CD4-positive, CD25-positive, alpha-beta regulatory T cell (primary cell): ENCODE results near the gene CYP4F2. TPM values are rescaled to one million over a fixed set of nuclear protein-coding genes. Genes with fewer than 3 reads are reported as not detected.
"Not testable (repeated sequence)": the region's sequence is repeated elsewhere in the genome, so short reads cannot be mapped to it uniquely, and the experiment has no call there.

Experiments
- ATAC-seq, 2 donors: fragments of 150-1000 bp; cut with Tn5 transposase; one replicate each; pipeline ENCODE4 v1.10.0; 2021; ENCODE audit warnings: low read depth in 2 of 2, moderate number of reproducible peaks in 2 of 2, moderate library complexity in 1 of 2
- DNase-seq, 3 donors: peaks; one replicate each; pipeline versions ENCODE4 v3.0.0 to v3.0.0-alpha.2; 2012 to 2022; ENCODE audit warnings: mixed read lengths in 1 of 3
- H3K27ac ChIP-seq: one replicate; pipeline ENCODE4 v1.7.0; 2013; ENCODE audit warnings: mild to moderate bottlenecking, low read length; ENCODE audit not compliant: insufficient read depth, poor library complexity, severe bottlenecking
- H3K27me3 ChIP-seq: one replicate; pipeline ENCODE4 v1.7.0; 2013; ENCODE audit warnings: low read length; ENCODE audit not compliant: control insufficient read depth, insufficient read depth
- H3K36me3 ChIP-seq: one replicate; pipeline ENCODE4 v1.7.0; 2013; ENCODE audit warnings: mild to moderate bottlenecking, low read length, moderate library complexity; ENCODE audit not compliant: control insufficient read depth, insufficient read depth
- H3K4me1 ChIP-seq: 2 replicates; pipeline ENCODE4 v1.7.0; 2013; ENCODE audit warnings: mild to moderate bottlenecking, low read length; ENCODE audit not compliant: insufficient read depth, control insufficient read depth, poor library complexity, severe bottlenecking
- H3K4me3 ChIP-seq: one replicate; pipeline ENCODE4 v1.7.0; 2013; ENCODE audit warnings: low read depth, mild to moderate bottlenecking, low read length, moderate library complexity
- H3K9me3 ChIP-seq, 2 experiments: 1 replicate in 1 of 2; 2 replicates in 1 of 2; pipeline ENCODE4 v1.7.0; 2013; ENCODE audit warnings: low read length in 2 of 2, mild to moderate bottlenecking in 1 of 2, moderate library complexity in 1 of 2; ENCODE audit not compliant: control insufficient read depth in 2 of 2
- H3K27ac Mint-ChIP-seq, 3 donors: one replicate each; pipeline ENCODE4 v1.8.0; 2020 to 2022; ENCODE audit warnings: mild to moderate bottlenecking in 3 of 3, mixed read lengths in 3 of 3, moderate library complexity in 2 of 3
- H3K27me3 Mint-ChIP-seq: one replicate; pipeline ENCODE4 v1.8.0; 2022; ENCODE audit warnings: mild to moderate bottlenecking, mixed read lengths
- H3K36me3 Mint-ChIP-seq: one replicate; pipeline ENCODE4 v1.8.0; 2020; ENCODE audit warnings: mixed read lengths
- H3K4me1 Mint-ChIP-seq, 4 donors: one replicate each; pipeline ENCODE4 v1.8.0; 2020 to 2022; ENCODE audit warnings: mixed read lengths in 4 of 4, mild to moderate bottlenecking in 1 of 4
- H3K4me3 Mint-ChIP-seq, 4 donors: one replicate each; pipeline ENCODE4 v1.8.0; 2020 to 2022; ENCODE audit warnings: mild to moderate bottlenecking in 4 of 4, mixed read lengths in 4 of 4, moderate library complexity in 3 of 4
- H3K9me3 Mint-ChIP-seq, 7 donors: one replicate each; pipeline ENCODE4 v1.8.0; 2020 to 2022; ENCODE audit warnings: mixed read lengths in 7 of 7, mild to moderate bottlenecking in 3 of 7, moderate library complexity in 2 of 7
- polyA plus RNA-seq, 4 donors: library from polyadenylated mRNA; unstranded; fragments of 300-500 nt; fragmentation: Illumina TruSeq; gene quantifications; one replicate each; pipeline ENCODE4 v1.2.3, GENCODE V29; 2021
- total RNA-seq: library from RNA; stranded (reverse); gene quantifications from one replicate; pipeline ENCODE4 v1.2.3, GENCODE V29; 2022

Gene CYP4F2
- total and polyA plus RNA-seq, 5 donors from 2014 or later = not detected

DNA sequence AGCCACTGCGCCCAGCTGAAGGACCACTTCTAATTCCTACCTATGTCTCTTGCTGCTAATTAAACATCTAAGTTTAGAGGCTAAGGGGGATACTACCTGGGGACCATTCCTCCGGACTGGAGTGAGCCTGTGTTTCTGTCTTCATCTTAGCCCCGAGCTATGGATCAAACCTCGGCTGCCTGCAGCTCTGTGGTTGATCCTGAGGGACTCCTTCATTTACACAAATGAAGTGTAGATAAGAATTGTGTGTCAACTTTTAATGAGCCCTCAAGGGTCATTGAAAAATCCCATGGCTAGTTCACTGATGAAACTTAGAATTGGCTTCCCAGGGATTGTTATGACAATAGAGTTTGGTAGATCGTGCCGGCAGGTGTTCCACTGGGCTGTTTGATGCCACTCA, 51.0 kb downstream of the CYP4F2 start:
- H3K36me3 Mint-ChIP-seq = no peaks in the 10 kb centered on the region
- Histone ChIP-seq H3K27me3 (no peaks in the 10 kb centered on the region), H3K27ac (no peak overlapping the region), H3K4me3 (no peak overlapping the region), H3K4me1 (peaks cover 27% of the 10 kb centered on the region), H3K9me3 (no peaks in the 10 kb centered on the region), H3K36me3 (no peaks in the 10 kb centered on the region)
- peaks cover 6 to 44% (median 26%) of the 10 kb centered on the region in 4 donors for H3K4me1 Mint-ChIP-seq
- no peaks in the 10 kb centered on the region for H3K9me3 Mint-ChIP-seq
- ATAC-seq (no peak), DNase-seq (no peak)
- peaks cover 4% of the 10 kb centered on the region for H3K27me3 Mint-ChIP-seq
- H3K4me3 Mint-ChIP-seq = no peak overlapping the region
- H3K27ac Mint-ChIP-seq = peak overlapping the region in 1 of 3 donors; percentile 73

DNA sequence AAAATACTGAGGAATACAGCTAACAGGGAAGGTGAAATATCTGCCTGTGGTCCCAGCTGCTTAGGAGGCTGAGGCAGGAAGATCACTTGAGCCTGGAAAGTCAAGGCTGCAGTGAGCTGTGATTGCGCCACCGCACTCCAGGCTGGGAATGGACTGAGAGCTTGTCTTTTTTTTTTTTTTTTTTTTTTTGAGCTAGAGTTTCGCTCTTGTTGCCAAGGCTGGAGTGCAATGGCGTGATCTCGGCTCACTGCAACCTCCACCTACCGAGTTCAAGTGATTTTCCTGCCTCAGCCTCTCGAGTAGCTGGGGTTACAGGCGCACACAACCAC, 54.0 kb downstream of the CYP4F2 start:
- not testable (repeated sequence) for H3K27ac ChIP-seq, ATAC-seq, H3K4me3 ChIP-seq, H3K9me3 Mint-ChIP-seq, H3K9me3 ChIP-seq, H3K27me3 Mint-ChIP-seq, H3K36me3 ChIP-seq, DNase-seq, H3K27me3 ChIP-seq, H3K36me3 Mint-ChIP-seq
- peaks cover 27% of the 10 kb centered on the region for H3K4me1 ChIP-seq
- Mint-ChIP-seq H3K4me3 (peak overlapping the region in 3 of 4 donors; percentile 26 to 64 (median 54)), H3K4me1 (peaks cover 6 to 49% (median 29%) of the 10 kb centered on the region in 4 donors), H3K27ac (peak overlapping the region; percentile 37 to 78 (median 65))

DNA sequence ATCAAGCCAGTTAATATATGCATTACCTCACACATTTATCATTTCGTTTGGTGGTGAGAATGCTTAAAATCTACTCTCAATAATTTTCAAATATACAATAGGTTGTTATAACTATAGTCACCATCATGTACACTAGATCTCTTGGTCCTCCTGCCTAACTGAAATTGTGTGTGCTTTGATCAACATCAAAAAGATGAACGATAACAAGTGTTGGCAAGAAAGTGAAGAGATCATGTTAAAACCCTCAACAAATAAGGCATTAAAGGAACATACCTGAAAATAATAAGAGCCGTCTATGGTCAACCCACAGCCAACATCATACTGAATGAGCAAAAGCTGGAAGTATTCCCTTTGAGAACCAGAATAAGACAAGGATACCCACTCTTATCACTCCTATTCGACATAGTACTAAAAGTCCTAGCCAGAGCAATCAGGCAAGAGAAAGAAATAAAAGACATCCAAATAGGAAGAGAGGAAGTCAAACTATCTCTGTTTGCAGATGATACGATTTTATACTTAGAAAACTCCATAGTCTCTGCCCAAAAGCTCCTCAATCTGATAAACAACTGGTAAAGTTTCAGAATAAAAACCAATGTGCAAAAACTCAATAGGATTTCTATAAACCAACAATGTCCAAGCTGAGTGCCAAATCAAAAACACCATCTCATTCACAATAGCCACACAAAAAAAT, 54.5 kb downstream of the CYP4F2 start:
- no peak overlapping the region for H3K27ac ChIP-seq
- DNase-seq (peak in 1 of 3 donors; percentile 29), ATAC-seq (no peak)
- Mint-ChIP-seq H3K4me3 (peak overlapping the region in 3 of 4 donors; percentile 26 to 64 (median 54)), H3K4me1 (peaks cover 6 to 53% (median 32%) of the 10 kb centered on the region in 4 donors), H3K36me3 (no peaks in the 10 kb centered on the region), H3K9me3 (no peaks in the 10 kb centered on the region), H3K27ac (peak overlapping the region; percentile 37 to 78 (median 65)), H3K27me3 (no peaks in the 10 kb centered on the region)
- H3K27me3 ChIP-seq = no peaks in the 10 kb centered on the region
- peaks cover 27% of the 10 kb centered on the region for H3K4me1 ChIP-seq
- no peak overlapping the region for H3K4me3 ChIP-seq
- H3K9me3 ChIP-seq = no peaks in the 10 kb centered on the region
- H3K36me3 ChIP-seq = no peaks in the 10 kb centered on the region

DNA sequence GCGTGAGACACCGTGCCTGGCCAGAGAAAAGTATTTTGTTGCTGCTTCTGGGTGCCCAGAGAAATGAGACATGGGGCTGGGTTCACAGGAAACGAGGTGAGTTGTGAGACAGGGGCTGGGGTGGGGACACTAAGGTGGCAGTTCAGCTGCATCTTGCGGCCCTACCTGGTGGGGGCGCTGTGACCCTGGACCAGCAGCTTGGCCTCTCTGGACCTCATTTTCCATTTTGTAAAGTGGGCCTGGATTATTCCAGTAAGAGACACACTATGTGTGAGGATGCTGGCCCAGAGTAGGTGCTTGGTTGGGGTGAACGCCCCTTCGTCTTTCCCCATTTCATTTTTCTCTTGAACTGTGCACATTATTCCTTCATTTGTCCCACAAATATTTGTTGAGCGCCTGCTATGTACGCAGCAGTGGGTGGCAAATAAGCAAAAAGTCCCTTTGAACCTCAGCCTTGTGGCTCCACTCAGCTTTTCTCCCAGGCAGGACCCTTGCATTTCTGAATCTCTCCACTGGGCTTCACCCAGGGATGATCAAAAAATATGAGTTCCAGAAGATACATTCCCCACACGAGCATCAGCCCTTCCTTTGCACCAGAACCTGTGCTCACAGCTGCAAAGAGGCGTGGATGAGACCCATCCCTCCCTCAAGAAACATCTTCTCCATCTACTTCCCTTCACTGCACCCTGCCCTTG, 55.9 kb downstream of the CYP4F2 start:
- no peak for ATAC-seq
- no peaks in the 10 kb centered on the region for H3K36me3 ChIP-seq
- Mint-ChIP-seq H3K4me3 (peak overlapping the region in 2 of 4 donors; percentile 38 to 60), H3K27me3 (no peaks in the 10 kb centered on the region), H3K4me1 (peaks cover 11 to 63% (median 37%) of the 10 kb centered on the region in 4 donors), H3K9me3 (no peaks in the 10 kb centered on the region), H3K36me3 (no peaks in the 10 kb centered on the region), H3K27ac (no peak overlapping the region)
- H3K27me3 ChIP-seq = no peaks in the 10 kb centered on the region
- no peaks in the 10 kb centered on the region for H3K9me3 ChIP-seq
- peak in 1 of 3 donors; percentile 33 for DNase-seq
- H3K4me1 ChIP-seq = peaks cover 31% of the 10 kb centered on the region
- H3K4me3 ChIP-seq = no peak overlapping the region
- no peak overlapping the region for H3K27ac ChIP-seq

DNA sequence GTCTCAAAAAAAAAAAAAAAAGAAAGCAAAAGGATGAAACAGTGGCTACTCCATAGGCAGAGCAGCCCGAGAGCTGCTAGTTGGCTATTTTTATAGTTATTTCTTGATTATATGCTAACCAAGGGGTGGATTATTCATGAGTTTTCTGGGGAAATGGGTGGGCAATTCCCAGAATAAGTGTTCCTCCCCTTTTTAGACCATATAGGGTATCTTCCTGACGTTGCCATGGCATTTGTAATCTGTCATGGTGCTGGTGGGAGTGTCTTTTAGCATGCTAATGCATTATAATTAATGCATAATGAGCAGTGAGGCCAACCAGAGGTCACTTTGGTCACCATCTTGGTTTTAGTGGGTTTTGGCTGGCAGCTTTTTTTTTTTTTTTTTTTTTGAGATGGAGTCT, 57.0 kb downstream of the CYP4F2 start:
- Mint-ChIP-seq H3K4me3 (no peak overlapping the region), H3K27ac (no peak overlapping the region), H3K27me3 (peaks cover 6% of the 10 kb centered on the region), H3K9me3 (peaks cover 0 to 1% (median 0%) of the 10 kb centered on the region in 7 donors), H3K4me1 (peaks cover 14 to 60% (median 36%) of the 10 kb centered on the region in 4 donors), H3K36me3 (no peaks in the 10 kb centered on the region)
- Histone ChIP-seq H3K27ac (no peak overlapping the region), H3K36me3 (no peaks in the 10 kb centered on the region), H3K27me3 (no peaks in the 10 kb centered on the region), H3K4me3 (no peak overlapping the region), H3K9me3 (no peaks in the 10 kb centered on the region), H3K4me1 (peaks cover 37% of the 10 kb centered on the region)
- DNase-seq = no peak
- no peak for ATAC-seq

DNA sequence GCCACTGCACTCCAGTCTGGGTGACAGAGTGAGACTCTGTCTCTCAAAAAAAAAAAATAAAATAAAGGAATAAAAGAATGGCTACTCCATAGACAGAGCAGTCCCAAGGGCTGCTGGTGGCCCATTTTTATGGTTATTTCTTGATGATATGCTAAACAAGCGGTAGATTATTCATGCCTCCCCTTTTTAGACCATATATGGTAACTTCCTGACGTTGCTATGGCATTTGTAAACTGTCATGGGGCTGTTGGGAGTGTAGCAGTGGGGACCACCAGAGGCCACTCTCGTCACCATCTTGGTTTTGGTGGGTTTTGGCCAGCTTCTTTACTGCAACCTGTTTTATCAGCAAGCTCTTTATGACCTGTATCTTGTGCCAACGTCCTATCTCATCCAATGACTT, 58.0 kb downstream of the CYP4F2 start:
- not testable (repeated sequence) for DNase-seq
- H3K4me3 Mint-ChIP-seq = peak overlapping the region in 2 of 4 donors; percentile 33 to 43

DNA sequence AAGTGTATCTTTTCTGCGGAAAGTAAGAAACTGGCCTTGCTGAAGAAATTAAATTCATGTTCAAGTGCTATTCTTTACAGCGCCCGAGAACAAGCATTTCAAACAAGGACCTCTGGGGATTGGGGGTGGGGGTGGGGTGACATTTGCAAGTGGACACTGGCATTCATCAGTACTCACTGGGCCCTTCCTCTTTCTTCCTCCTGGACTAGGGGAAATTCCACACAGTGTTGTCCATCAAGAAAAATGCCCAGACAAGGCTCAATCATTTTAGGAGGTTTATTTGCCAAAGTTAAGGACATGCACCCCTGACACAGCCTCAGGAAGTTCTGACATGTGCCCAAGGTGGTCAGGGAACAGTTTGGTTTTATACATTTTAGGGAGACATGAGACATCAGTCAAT, 59.5 kb downstream of the CYP4F2 start:
- Histone ChIP-seq H3K27ac (peak overlapping the region; percentile 95), H3K4me1 (peaks cover 15% of the 10 kb centered on the region), H3K36me3 (no peaks in the 10 kb centered on the region), H3K27me3 (no peaks in the 10 kb centered on the region), H3K9me3 (no peaks in the 10 kb centered on the region), H3K4me3 (no peak overlapping the region)
- no peak for DNase-seq
- ATAC-seq = no peak
- Mint-ChIP-seq H3K9me3 (peaks cover 0 to 2% (median 0%) of the 10 kb centered on the region in 7 donors), H3K4me3 (peak overlapping the region in 3 of 4 donors; percentile 39 to 66 (median 45)), H3K27me3 (peaks cover 8% of the 10 kb centered on the region), H3K27ac (no peak overlapping the region), H3K4me1 (peaks cover 13 to 41% (median 27%) of the 10 kb centered on the region in 4 donors), H3K36me3 (no peaks in the 10 kb centered on the region)

More for the DNA sequence above, 58.0 kb downstream of the CYP4F2 start:
- not testable (repeated sequence) for H3K27ac ChIP-seq, H3K9me3 ChIP-seq, ATAC-seq, H3K27me3 Mint-ChIP-seq, H3K27me3 ChIP-seq, H3K9me3 Mint-ChIP-seq, H3K36me3 Mint-ChIP-seq, H3K27ac Mint-ChIP-seq, H3K36me3 ChIP-seq, H3K4me3 ChIP-seq
- H3K4me1 Mint-ChIP-seq = peaks cover 17 to 54% (median 37%) of the 10 kb centered on the region in 4 donors
- peaks cover 28% of the 10 kb centered on the region for H3K4me1 ChIP-seq
